ENCODE measurements around the gene SLC26A8. TPM values are rescaled to one million over a fixed set of nuclear protein-coding genes. Genes with fewer than 3 reads are reported as not detected.

The SLC26A8 gene
- polyA plus RNA-seq, 3 donors = 0.52 to 1.7 (median 1.5) TPM

GRCh38 chr6:36028877-36029324, 4.5 kb upstream of the SLC26A8 start:
- H3K9me3 ChIP-seq (replicated peaks in 1 of 2; ENCODE audit: control insufficient read depth in 1 of 2, insufficient read depth in 1 of 2, low read length in 2 of 2) = no peaks in the 10 kb centered on the region
- intact Hi-C loops (cut with micrococcal nuclease) = loop anchor here (5.0 to 10.0 kb wide), 2 partner anchors 168 to 266 kb away; partner anchors contain the start of gene BRPF3 (in 2 of the 2)
- DNase-seq = peak; percentile 57 to 78 (median 65)
- H3K27me3 Mint-ChIP-seq (ENCODE audit: low read depth in 3 of 3) = peaks cover 0 to 2% (median under 1%) of the 10 kb centered on the region in 3 donors
- H3K79me2 ChIP-seq (ENCODE audit: insufficient read depth, low read length) = peaks cover 99% of the 10 kb centered on the region
- peak overlapping the region; percentile 77 for H2AFZ ChIP-seq (ENCODE audit: insufficient read depth, low read depth, low read length, poor library complexity, severe bottlenecking)
- peak overlapping the region; percentile 90 to 98 (median 96) for H3K27ac Mint-ChIP-seq
- H3K4me1 ChIP-seq (ENCODE audit: control insufficient read depth in 1 of 2, insufficient read depth in 2 of 2, low read length in 2 of 2) = peaks cover 60 to 66% of the 10 kb centered on the region in 2 donors
- H3K4me1 Mint-ChIP-seq = peaks cover 56% of the 10 kb centered on the region
- no peak for TF ChIP-seq CTCF (IDR thresholded peaks at IDR 0.05)
- H3K27ac ChIP-seq (ENCODE audit: low read depth in 1 of 2, low read length in 2 of 2) = peak overlapping the region; percentile 82 to 92
- H3K36me3 ChIP-seq (replicated peaks in 1 of 2; ENCODE audit: control insufficient read depth in 1 of 2, insufficient read depth in 2 of 2, low read length in 2 of 2) = no peaks in the 10 kb centered on the region
- no peaks in the 10 kb centered on the region for H3K27me3 ChIP-seq (ENCODE audit: control insufficient read depth in 2 of 2, insufficient read depth in 2 of 2, low read length in 2 of 2)
- H3K9me3 Mint-ChIP-seq = no peaks in the 10 kb centered on the region
- H3K9ac ChIP-seq (ENCODE audit: insufficient read depth, low read length, poor library complexity, severe bottlenecking) = peak overlapping the region; percentile 94
- peaks cover 0 to 5% of the 10 kb centered on the region in 2 donors for H3K36me3 Mint-ChIP-seq
- H3K4me3 Mint-ChIP-seq = peak overlapping the region; percentile 92 to 98
- H3K4me3 ChIP-seq (replicated peaks in 1 of 3; ENCODE audit: low read depth in 2 of 3, low read length in 3 of 3) = peak overlapping the region; percentile 87 to 99 (median 99)
- peak overlapping the region; percentile 92 for H3K4me2 ChIP-seq (replicated peaks; ENCODE audit: extremely low read depth, low read length, poor library complexity, severe bottlenecking)
- H4K20me1 ChIP-seq (ENCODE audit: insufficient read depth, low read length) = peaks cover 34% of the 10 kb centered on the region
- WGBS (ENCODE audit: insufficient coverage) = 0% methylated on average over 4 of the region's 13 CpGs

- H3K9me3 Mint-ChIP-seq = no peaks in the 10 kb centered on the region
- no peaks in the 10 kb centered on the region for H3K9me3 ChIP-seq (replicated peaks in 1 of 2; ENCODE audit: control insufficient read depth in 1 of 2, insufficient read depth in 1 of 2, low read length in 2 of 2)
- peaks cover 54% of the 10 kb centered on the region for H3K4me1 Mint-ChIP-seq
- no peaks in the 10 kb centered on the region for H3K36me3 ChIP-seq (replicated peaks in 1 of 2; ENCODE audit: control insufficient read depth in 1 of 2, insufficient read depth in 2 of 2, low read length in 2 of 2)
- peak overlapping the region; percentile 77 for H2AFZ ChIP-seq (ENCODE audit: insufficient read depth, low read depth, low read length, poor library complexity, severe bottlenecking)
- H3K4me3 Mint-ChIP-seq = peak overlapping the region; percentile 92 to 98
- peaks cover 0 to 3% (median 2%) of the 10 kb centered on the region in 3 donors for H3K27me3 Mint-ChIP-seq (ENCODE audit: low read depth in 3 of 3)
- H3K4me1 ChIP-seq (ENCODE audit: control insufficient read depth in 1 of 2, insufficient read depth in 2 of 2, low read length in 2 of 2) = peaks cover 57 to 64% of the 10 kb centered on the region in 2 donors
- no peaks in the 10 kb centered on the region for H3K27me3 ChIP-seq (ENCODE audit: control insufficient read depth in 2 of 2, insufficient read depth in 2 of 2, low read length in 2 of 2)
- H4K20me1 ChIP-seq (ENCODE audit: insufficient read depth, low read length) = peaks cover 28% of the 10 kb centered on the region
- intact Hi-C loops (cut with micrococcal nuclease) = loop anchor here (5.0 to 10.0 kb wide), 2 partner anchors 169 to 267 kb away; partner anchors contain the start of gene BRPF3 (in 2 of the 2)
- DNase-seq = peak in 1 of 3 donors; percentile 38
- H3K27ac ChIP-seq (ENCODE audit: low read depth in 1 of 2, low read length in 2 of 2) = peak overlapping the region; percentile 82 to 92
- peak overlapping the region; percentile 90 to 98 (median 96) for H3K27ac Mint-ChIP-seq
- H3K79me2 ChIP-seq (ENCODE audit: insufficient read depth, low read length) = peaks cover 99% of the 10 kb centered on the region
- no peak for TF ChIP-seq CTCF (IDR thresholded peaks at IDR 0.05)
- H3K4me3 ChIP-seq (replicated peaks in 1 of 3; ENCODE audit: low read depth in 2 of 3, low read length in 3 of 3) = peak overlapping the region; percentile 87 to 99 (median 99)
- H3K4me2 ChIP-seq (replicated peaks; ENCODE audit: extremely low read depth, low read length, poor library complexity, severe bottlenecking) = peak overlapping the region; percentile 92
- under 1% methylated on average over 39 of the region's 44 CpGs for WGBS (ENCODE audit: insufficient coverage)
- peak overlapping the region; percentile 94 for H3K9ac ChIP-seq (ENCODE audit: insufficient read depth, low read length, poor library complexity, severe bottlenecking)
- H3K36me3 Mint-ChIP-seq = peaks cover 0 to 5% of the 10 kb centered on the region in 2 donors
These were observed 3.8 kb upstream of the SLC26A8 start for GRCh38 chr6:36028088-36028876.

Data from CD14-positive monocyte (primary cell).